Parathyroid adenoma (tissue), 2 donors: ENCODE measurements around the gene HS6ST3.

Experiments
- H2AFZ ChIP-seq: fragments of 300-600 bp; sonication (generic); one replicate; pipeline ENCODE4 v1.7.0; 2017; ENCODE audit warnings: antibody characterized with exemption, mild to moderate bottlenecking
- H3K27ac ChIP-seq: fragments of 300-600 bp; sonication (generic); one replicate; pipeline ENCODE4 v1.7.0; 2017
- H3K27me3 ChIP-seq: fragments of 300-600 bp; sonication (generic); one replicate; pipeline ENCODE4 v1.7.0; 2017; ENCODE audit warnings: low read length; ENCODE audit not compliant: control insufficient read depth, insufficient read depth
- H3K36me3 ChIP-seq: fragments of 300-600 bp; sonication (generic); one replicate; pipeline ENCODE4 v1.7.0; 2017; ENCODE audit warnings: low read length; ENCODE audit not compliant: control insufficient read depth, insufficient read depth
- H3K4me1 ChIP-seq: fragments of 300-600 bp; sonication (generic); one replicate; pipeline ENCODE4 v1.7.0; 2017; ENCODE audit warnings: control low read depth
- H3K4me2 ChIP-seq: fragments of 300-600 bp; sonication (generic); one replicate; pipeline ENCODE4 v1.7.0; 2017; ENCODE audit warnings: low read length
- H3K4me3 ChIP-seq: fragments of 300-600 bp; sonication (generic); one replicate; pipeline ENCODE4 v1.7.0; 2017; ENCODE audit warnings: low read depth, low read length
- H3K79me2 ChIP-seq: fragments of 300-600 bp; sonication (generic); one replicate; pipeline ENCODE4 v1.7.0; 2017; ENCODE audit warnings: control low read depth
- H3K9ac ChIP-seq: fragments of 300-600 bp; sonication (generic); one replicate; pipeline ENCODE4 v1.7.0; 2017; ENCODE audit warnings: mild to moderate bottlenecking
- H3K9me3 ChIP-seq: fragments of 300-600 bp; sonication (generic); one replicate; pipeline ENCODE4 v1.7.0; 2017; ENCODE audit warnings: low read length; ENCODE audit not compliant: control insufficient read depth
- TF ChIP-seq, protein P1 (sequence below): fragments of 300-600 bp; sonication (generic); IDR thresholded peaks from one replicate; pipeline ENCODE4 v1.7.0; 2017; ENCODE audit warnings: antibody characterized with exemption, mild to moderate bottlenecking
- donor health status: primary hyperparathyroidism.

HS6ST3 gene

DNA sequence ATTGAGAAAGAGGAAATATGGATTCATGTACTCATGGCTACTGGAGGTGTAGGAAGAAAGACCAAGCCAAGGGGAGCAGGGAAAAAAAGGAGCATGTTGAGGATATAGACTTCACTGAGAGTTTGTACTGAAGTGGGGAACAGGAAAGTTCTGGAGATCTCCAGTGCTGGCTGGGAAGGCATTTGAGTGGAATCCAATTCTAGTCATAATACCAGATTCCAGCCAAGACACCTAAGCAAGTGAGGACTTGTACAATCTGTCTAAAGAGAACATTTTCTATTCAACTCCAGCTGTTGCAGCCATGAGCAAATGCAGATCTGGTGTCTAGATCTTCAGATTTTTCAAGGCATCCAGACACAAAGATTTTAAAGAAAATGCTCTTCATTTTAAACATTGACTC is 491.8 kb downstream of the HS6ST3 start:
- Histone ChIP-seq H3K4me3 (no peak overlapping the region), H3K9ac (no peak overlapping the region), H3K79me2 (no peaks in the 10 kb centered on the region), H3K27ac (no peak overlapping the region), H3K9me3 (no peaks in the 10 kb centered on the region), H3K27me3 (no peaks in the 10 kb centered on the region), H2AFZ (no peak overlapping the region), H3K4me1 (no peaks in the 10 kb centered on the region), H3K36me3 (no peaks in the 10 kb centered on the region), H3K4me2 (no peak overlapping the region)
- TF ChIP-seq, protein P1, sequence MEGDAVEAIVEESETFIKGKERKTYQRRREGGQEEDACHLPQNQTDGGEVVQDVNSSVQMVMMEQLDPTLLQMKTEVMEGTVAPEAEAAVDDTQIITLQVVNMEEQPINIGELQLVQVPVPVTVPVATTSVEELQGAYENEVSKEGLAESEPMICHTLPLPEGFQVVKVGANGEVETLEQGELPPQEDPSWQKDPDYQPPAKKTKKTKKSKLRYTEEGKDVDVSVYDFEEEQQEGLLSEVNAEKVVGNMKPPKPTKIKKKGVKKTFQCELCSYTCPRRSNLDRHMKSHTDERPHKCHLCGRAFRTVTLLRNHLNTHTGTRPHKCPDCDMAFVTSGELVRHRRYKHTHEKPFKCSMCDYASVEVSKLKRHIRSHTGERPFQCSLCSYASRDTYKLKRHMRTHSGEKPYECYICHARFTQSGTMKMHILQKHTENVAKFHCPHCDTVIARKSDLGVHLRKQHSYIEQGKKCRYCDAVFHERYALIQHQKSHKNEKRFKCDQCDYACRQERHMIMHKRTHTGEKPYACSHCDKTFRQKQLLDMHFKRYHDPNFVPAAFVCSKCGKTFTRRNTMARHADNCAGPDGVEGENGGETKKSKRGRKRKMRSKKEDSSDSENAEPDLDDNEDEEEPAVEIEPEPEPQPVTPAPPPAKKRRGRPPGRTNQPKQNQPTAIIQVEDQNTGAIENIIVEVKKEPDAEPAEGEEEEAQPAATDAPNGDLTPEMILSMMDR = no peak

DNA sequence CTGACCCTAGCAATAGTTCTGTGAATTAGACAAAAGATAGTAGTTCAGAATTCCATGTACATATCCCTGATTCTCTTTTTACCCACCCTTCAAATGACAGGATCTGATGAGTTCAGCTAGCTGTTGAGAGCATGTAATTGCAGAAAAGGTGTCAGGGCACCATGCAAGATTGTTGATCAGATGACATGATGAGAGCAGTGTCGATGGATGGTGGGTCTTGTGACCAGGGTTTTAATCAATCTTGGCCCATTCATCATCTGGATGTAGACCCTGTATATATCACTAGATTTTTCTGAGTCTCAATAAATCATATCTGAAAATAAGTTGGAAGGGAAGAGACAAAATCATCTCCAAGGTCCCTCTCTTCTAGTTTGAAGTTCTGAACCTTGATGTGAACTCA is 525.3 kb downstream of the HS6ST3 start:
- Histone ChIP-seq H2AFZ (no peak overlapping the region), H3K4me1 (no peaks in the 10 kb centered on the region), H3K27me3 (no peaks in the 10 kb centered on the region), H3K4me3 (no peak overlapping the region), H3K4me2 (no peak overlapping the region), H3K9ac (no peak overlapping the region), H3K36me3 (no peaks in the 10 kb centered on the region), H3K9me3 (no peaks in the 10 kb centered on the region), H3K79me2 (no peaks in the 10 kb centered on the region), H3K27ac (no peak overlapping the region)
- TF ChIP-seq, protein P1 = no peak

DNA sequence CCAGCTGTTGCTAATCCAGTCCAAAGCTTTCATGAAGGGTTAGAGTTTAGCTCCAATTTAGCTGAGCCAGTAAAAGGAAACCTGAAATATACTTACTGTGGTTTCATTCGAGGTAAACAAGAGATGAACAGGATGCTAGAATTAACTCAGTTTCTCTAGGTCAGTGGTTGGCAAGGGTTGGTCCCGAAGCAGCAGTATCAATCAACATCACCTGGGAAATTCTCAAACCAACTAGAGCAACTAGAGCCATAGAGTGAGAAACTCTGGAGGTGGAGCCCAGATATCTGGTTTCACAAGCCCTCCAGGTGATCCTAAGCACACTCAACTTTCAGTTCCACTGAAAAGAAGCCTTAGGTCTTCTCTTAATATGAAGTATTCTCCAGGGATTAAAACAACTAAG is 527.6 kb downstream of the HS6ST3 start:
- Histone ChIP-seq H3K27me3 (no peaks in the 10 kb centered on the region), H3K79me2 (no peaks in the 10 kb centered on the region), H3K4me2 (no peak overlapping the region), H3K4me1 (no peaks in the 10 kb centered on the region), H3K9me3 (no peaks in the 10 kb centered on the region), H3K4me3 (no peak overlapping the region), H3K9ac (no peak overlapping the region), H3K27ac (no peak overlapping the region), H2AFZ (no peak overlapping the region), H3K36me3 (no peaks in the 10 kb centered on the region)
- TF ChIP-seq, protein P1 = no peak

DNA sequence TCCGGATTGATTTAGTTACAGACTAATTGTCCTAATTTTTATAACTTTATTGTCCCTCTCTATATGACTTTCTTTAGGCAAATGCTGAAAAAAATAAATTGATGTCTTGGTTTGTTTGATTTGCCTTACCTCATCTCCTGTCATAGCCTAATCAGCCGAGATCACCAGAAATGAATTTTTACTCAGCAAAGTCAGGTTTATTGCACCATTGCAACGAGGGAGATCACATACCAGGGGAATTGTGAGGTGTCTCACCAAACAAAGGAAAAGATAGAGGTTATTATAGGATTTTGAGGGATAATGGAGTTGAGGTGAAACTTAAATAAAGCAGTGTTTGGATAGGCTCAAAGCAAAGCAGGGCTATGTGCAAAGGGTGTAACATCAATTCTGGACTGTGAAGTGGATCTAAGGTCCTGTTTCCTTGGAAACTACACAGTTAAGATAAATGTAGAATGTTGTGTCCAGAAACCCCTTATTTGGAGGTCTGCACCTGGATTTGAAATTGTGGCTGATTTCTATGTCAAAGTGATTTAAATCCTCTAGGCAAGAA is 531.8 kb downstream of the HS6ST3 start:
- TF ChIP-seq, protein P1 = no peak
- Histone ChIP-seq H3K27me3 (no peaks in the 10 kb centered on the region), H3K9me3 (no peaks in the 10 kb centered on the region), H3K4me1 (no peaks in the 10 kb centered on the region), H3K4me3 (no peak overlapping the region), H3K79me2 (no peaks in the 10 kb centered on the region), H2AFZ (no peak overlapping the region), H3K4me2 (no peak overlapping the region), H3K9ac (no peak overlapping the region), H3K36me3 (no peaks in the 10 kb centered on the region), H3K27ac (no peak overlapping the region)

DNA sequence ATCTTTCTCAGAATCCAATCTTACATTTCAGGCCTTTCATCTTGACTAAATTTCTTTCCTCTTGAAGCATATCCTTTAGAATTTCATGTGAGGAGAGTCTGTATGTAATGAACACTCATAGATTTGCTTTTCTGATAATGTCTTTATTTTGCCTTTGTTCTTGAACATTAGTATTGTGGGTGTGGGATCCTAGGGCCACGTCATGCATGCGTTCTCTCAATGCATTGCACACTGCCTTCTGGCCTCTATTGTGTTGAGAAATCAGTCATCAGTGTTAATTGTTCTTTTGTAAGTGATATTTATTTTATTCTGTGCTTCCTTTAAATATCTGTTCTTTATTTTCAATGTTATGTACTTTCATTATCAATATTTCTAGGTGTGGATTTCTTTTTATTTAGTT is 539.4 kb downstream of the HS6ST3 start:
- no peaks in the 10 kb centered on the region for H3K79me2 ChIP-seq
- H3K27me3 ChIP-seq = no peaks in the 10 kb centered on the region
- no peaks in the 10 kb centered on the region for H3K36me3 ChIP-seq
- no peak overlapping the region for H3K4me2 ChIP-seq
- no peaks in the 10 kb centered on the region for H3K4me1 ChIP-seq
- H3K27ac ChIP-seq = no peak overlapping the region
- H2AFZ ChIP-seq = no peak overlapping the region
- H3K4me3 ChIP-seq = no peak overlapping the region
- H3K9me3 ChIP-seq = no peaks in the 10 kb centered on the region
- TF ChIP-seq, protein P1 = no peak
- H3K9ac ChIP-seq = no peak overlapping the region
